22Rv1 (cell line): ENCODE data around the gene ACOXL.

Experiments
- H3K27ac ChIP-seq: fragments of 450-650 bp; 2 replicates; pipeline ENCODE4 v1.5.1; 2017
- CTCF ChIP-seq: fragments of 450-650 bp; IDR thresholded peaks from 2 replicates; pipeline ENCODE4 v1.5.1; 2017; ENCODE audit warnings: mild to moderate bottlenecking
- ZFX ChIP-seq: fragments of 450-650 bp; IDR thresholded peaks from 2 replicates; pipeline ENCODE4 v1.6.1; 2017; ENCODE audit warnings: antibody characterized with exemption, borderline replicate concordance

ACOXL gene

DNA sequence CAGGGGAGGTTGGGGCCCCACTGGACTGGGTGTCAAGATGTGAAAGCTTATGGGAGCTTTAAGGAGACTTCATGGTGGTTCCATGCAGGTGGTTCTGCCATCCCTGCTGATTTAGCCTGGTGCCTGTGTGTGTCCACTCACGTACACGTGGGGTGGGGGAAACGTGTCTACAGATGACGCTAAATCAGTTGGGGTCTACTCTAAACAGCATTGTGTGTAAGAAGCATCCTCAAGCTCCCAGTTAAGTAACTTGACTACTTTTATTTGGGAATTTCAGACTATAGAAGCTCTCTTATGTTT is 435.4 kb downstream of the ACOXL start:
- H3K27ac ChIP-seq, result no peak overlapping the region
- no peak for TF ChIP-seq CTCF
- no peak for TF ChIP-seq ZFX
